Posterior vena cava (tissue), 2 donors: ENCODE measurements around the gene METTL16. TPM values are rescaled to one million over a fixed set of nuclear protein-coding genes. Genes with fewer than 3 reads are reported as not detected.

Source experiments
- DNase-seq: peaks from one replicate; pipeline ENCODE4 v3.0.0-alpha.2; 2020; ENCODE audit warnings: low spot score
- intact Hi-C, 2 donors: fragments of 100-400 bp; cut with DNase I; formaldehyde crosslinking; loops; one replicate each; pipeline versions ENCODE4 v1.14.1 to v1.14.2; 2022 to 2023
- total RNA-seq, 2 donors: library from RNA; stranded (reverse); fragmentation: NEBNext Ultra II Directional; extraction: Animal tissue kit (Norgen Biotek cat#: 25700); gene quantifications; one replicate each; pipeline ENCODE4 v1.2.1, GENCODE V29; 2021
- donor health status: DM: yes; HTN: yes; CAD: no.
- donor health status: DM: yes; HTN: yes; CAD: no.

METTL16 gene
- total RNA-seq, 2 donors from 2014 or later, result 27.6 to 29.4 TPM

DNA sequence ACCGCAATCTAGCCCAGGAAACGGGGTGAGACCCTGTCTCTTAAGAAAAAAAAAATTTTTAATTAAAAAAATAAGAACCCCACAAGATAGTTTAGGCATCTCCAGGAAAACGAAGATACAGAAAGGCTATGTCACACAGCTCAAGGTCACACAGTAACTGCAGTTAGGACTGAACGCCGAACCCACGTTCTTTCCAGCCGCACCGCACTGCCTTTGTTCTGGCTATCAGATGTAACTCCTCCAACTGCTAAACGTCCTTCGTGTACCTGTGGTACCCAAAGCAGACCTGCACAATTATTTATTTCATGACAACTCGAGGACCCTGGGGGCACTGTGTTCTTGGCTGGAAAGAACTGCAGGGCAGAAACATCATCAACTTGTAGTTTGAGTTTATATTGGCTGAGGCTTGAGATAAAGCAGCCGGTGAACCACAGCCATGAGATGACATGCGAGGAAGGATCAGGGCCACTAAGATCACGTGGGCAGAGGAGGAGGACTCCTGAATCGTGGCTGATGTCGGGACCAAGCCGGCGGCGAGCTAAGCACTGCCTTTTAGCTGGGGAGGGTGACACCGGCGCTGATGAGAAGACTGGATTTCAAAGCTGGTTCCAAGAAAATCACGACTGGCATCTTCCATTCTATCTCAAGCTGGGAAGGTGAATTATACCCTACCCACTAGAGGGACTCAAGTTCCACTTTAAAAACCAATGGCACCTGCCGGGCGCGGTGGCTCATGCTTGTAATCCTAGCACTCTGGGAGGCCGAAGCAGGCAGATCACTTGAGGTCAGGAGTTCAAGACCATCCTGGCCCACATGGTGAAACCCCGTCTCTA, 90.2 kb downstream of the METTL16 start:
- DNase-seq, result peak; percentile 74
- intact Hi-C loops, result no loop called here

DNA sequence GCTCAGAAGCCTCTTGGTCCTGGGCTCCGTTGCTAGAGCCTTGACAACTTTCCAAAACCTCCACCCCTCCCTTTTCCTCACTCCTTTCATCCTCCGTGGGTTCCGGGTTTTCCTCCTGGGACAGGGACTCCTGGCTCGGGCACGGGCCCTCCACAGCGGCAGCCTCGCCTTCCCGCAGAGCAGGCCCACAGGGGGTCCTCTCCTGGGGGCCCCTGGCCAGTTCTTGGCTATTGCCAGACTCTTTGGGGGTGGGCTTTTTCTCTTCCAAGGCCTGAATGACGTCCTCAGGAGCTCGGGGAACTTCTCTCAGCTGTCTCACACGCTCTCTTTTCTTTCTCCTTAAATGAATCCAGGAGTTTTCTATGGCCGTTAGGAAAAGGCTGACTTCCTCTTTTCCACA, 91.5 kb downstream of the METTL16 start:
- intact Hi-C loops, result no loop called here
- peak; percentile 31 for DNase-seq

DNA sequence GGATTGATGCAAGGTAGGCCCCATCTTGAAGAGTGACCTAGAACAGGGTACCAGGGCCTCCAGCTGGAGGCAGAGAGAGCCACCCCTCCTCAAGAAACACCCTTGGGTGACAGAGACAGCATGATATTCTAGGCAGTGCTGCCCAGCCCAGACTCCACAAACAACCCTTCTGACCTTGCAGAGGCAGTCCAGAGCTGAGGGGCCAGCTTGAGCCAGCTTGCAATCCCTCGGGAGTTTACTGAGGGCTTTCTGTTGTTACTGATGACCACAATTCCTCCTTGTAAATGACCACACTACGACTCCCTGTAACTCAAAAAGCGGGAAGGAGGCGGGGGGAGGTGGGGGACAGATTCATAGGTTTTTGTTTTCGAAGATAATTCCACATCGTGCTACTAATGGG, 92.2 kb downstream of the METTL16 start:
- peak; percentile 70 for DNase-seq
- intact Hi-C loops, result loop anchor here in 1 of 2 donors (5.0 kb wide), 1 partner anchor 37 kb away; no protein-coding TSS in a partner anchor

DNA sequence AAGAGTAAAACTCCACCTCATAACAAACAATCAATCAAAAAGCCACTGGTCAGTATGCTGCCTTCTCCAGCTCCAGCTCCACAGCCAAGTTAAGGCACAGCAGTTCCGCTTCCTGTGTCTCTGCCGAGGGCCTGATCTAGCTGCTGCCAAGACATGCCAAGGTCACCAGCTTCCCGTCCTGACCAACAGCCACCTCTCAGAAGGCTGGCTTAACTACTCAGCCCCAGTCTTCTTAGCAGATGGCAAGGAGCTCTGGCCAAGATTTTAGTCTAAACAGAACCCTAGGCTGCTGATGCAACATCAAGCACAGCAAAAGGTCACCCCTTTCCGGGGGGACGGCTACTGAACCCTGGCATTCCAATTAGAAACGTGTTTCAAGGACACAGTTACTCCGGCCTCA, 93.1 kb downstream of the METTL16 start:
- DNase-seq, result no peak
- intact Hi-C loops, result loop anchor here in 1 of 2 donors (5.0 kb wide), 1 partner anchor 36 kb away; no protein-coding TSS in a partner anchor

DNA sequence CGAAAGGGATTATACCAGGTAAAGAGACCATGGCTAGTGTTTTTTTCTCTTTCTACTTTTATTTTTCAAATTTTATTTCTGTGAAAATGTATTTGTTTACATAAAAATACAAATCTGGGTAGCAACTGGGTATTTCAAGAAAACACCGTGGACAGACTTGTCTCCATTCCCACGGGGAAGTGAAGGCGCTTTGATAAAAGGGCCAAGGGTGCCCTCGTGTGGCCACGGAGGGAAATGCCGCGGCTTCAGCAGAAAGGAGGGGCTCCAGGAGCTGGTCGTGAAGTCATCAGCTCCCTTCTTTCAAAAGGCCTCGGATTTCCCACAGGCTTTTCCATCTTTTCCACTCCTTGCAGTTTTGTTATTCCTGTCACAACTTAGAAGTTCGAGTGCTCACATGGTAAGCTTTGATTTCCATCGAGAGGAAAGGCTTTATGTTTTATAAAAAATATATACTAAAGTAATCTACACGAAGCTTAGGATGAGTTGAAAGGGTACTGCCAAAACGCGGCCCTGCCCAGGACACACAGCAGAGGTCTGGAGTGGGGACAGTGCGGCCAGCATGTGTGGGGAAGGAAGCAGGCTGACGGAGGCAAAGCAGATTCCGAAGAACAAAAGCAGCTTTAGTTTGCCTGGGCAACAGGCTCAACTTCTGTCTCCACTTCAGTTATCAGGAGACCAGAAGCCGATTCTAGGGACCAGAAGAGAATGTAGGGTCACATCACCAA, 95.5 kb downstream of the METTL16 start:
- intact Hi-C loops, result loop anchor here (2.0 to 5.0 kb wide), 2 partner anchors 33 to 34 kb away; no protein-coding TSS in a partner anchor

DNA sequence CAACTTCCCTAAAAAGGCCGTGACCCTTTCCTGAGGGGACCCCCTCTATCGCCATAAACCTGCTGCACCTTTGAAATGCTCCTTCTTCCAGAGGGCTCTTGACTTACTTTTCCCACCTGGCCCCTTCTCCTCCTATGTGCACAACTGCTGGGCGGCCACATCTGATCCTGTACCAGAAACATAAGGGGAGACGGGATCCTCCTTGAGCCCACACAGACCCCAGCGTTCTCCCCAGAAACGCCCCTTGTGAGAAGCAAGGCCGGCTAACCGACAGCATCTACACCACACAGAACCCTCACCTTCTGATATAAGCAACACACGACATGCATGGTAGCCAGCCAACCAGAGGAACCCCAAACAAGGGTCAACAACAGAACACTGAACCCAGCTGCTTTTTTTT, 96.6 kb downstream of the METTL16 start:
- intact Hi-C loops, result loop anchor here in 1 of 2 donors (5.0 kb wide), 1 partner anchor 33 kb away; no protein-coding TSS in a partner anchor
- peak; percentile 74 for DNase-seq

More for the DNA sequence above, 95.5 kb downstream of the METTL16 start:
- DNase-seq, result peak; percentile 96

DNA sequence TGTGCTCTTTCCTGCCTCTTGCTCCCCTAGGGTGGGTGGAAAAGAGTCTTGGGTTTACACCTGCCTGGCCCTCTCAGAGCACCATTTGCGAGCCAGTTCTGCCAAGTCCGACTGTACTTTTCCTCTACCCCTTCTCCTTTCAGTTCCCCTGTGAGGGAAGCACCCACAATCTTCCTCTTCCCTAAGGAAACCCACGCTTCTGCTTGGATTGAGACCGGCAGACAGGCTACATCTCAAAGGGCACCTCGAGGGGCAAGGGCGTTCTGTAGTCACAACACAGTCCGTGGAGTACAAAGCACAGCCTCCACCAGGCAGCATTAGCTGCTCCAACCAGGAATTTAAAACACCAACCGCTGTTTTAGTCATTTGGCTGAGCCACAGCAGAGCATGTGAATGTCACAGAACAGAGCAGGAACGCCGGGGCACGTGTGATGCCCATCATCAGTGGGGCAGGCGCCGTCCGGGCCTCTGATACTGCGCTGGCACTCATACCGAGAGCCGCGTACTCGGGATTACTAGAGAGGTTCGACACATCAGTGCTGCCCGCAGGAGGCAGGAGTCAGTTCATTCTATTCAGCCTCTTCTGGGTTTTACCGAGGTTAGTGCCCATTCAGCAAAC, 97.1 kb downstream of the METTL16 start:
- DNase-seq, result peak; percentile 71
- intact Hi-C loops, result loop anchor here in 1 of 2 donors (5.0 kb wide), 1 partner anchor 32 kb away; no protein-coding TSS in a partner anchor

DNA sequence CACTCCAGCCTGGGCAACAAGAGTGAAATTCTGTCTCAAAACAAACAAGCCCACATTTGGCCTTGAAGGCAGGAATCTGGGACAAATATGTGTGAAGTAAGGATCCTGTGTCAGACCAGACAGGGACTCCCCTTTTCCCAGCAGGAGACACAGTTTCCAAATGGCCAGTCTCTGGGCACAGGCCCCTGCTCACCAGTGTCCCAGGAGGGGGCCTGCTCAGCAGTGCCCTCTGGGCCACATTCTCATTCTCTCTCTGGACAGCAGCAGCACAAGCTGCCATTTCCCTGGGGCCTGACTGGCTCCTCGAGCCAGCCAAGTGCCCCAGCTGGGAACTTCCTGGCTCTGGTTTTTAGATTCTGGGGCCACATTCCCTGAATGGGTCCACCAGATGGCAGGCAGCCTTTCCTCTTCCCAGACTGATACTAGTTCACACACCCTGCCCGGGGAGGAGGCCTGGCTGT, 99.1 kb downstream of the METTL16 start:
- intact Hi-C loops, result no loop called here
- DNase-seq, result peak; percentile 81

DNA sequence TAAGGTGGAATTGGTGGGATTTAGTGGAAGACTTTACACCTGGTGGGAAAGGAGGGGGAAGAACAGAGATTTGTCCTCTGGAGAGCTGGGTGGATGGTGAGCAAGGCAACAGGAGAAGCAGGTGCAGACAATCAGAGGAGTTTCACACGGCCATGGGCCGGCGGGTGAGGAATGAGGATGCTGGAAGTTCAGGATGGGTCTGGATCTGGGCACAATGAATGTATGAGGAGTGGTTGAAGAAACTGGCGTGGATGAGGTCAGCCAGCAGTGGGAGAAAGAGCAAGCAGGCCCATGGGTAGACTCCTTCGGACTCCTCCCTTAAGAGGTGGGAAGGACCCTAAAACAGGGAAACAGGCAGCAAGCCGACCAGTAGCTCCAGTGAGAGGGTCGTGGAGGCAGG, 100.7 kb downstream of the METTL16 start:
- intact Hi-C loops, result no loop called here
- no peak for DNase-seq

DNA sequence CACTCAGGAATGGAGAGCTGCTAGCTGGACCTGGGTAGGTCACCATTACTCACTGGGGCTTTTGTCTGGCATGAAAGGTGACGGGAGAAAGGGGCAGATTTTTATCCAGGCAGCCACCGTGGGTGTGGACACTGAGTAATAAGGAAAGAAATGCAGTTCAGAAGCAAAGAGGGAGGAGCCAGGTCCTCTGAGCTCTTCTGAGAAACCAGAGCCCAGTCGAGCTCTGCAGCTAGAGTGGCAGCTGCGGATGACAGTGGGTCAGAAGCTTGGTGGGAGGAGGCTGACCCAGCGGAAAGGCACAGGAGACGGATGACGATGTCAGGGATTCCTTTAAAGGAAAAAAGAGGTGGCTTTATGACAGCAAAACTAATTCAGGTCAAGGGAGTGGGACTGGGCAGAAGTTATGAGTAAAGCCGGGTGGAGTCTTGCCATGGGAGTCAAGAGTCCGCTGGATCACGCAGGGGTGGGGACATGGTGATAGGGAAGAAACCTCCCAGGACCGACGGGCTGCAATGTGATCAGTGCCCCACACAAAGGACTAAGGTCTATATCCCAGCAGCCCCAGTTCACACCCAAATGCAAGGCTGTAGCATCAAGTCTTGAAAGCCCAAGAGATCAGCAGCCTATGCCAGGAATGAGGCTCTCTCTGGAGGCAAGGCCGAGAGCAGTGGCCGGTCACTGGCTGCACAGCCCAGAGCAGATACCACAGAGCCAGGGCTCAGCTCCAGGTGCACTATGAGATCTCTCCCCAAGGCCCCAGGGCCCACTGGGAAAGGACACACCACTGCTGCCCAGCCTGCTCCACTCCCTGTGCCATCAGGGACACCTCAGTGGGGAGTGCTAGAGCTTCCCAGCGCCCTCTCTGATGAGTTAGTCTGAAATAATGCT, 104.5 kb downstream of the METTL16 start:
- peak; percentile 94 for DNase-seq
- intact Hi-C loops, result no loop called here

DNA sequence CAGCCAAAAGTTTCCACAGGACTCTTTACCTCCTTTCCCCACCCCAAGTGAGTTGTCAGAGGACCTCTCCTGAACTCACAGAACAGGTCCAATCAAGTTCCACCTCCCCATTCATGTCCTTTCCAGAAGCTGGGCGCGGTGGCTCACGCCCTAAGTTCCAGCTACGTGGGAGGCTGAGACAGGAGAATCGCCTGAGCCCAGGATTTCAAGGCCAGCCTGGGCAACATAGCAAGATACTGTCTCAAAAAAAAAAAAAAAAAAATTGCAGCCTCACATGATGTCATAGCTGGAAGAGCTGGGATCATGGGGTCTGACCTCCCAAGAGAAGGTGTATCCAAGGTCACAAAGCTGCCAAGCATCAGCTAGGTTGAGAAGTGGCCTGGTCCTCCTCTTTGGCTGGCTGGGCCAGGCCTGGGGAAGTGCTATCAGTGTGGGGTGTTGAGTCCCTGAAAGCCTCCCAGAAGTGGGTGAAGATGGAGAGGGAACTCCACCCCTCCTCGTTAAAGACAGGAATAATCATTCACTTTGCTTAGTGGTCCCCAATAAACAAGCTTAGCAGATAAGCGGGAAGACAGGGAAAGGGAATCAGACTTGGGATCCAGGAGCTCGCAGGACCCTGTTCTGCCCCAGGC, 105.3 kb downstream of the METTL16 start:
- intact Hi-C loops, result no loop called here
- DNase-seq, result no peak

DNA sequence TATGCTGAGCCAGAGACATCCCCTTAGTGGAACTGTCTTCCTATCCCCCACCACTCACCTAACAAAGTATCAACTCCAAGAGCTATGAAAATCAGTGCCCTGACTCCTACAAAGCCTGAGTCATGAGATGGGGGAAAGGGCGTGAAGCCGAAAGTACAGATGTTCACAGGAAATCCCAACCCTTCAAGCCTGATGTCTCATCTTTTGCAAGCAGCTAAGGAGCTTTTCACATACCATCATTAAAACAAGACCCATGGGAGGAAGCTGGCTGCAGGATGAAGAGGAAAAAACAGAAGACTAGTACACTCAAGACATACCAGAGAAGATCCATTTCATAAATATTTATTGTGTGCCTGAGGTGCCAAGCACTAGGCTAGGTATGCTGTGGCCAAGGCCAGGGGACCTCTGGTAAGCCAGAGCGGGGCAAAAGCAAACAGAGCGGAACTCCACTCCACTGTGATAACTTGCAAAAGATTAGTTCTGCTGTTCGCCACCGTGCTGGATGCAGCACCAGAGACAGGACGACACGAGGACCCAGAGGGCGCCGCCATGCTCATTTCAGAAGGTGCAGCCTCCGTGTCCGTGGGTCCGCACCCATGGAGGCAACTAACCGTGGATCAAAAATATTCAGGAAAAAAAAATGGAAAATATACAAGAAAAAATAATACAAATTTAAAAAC, 106.3 kb downstream of the METTL16 start:
- DNase-seq, result no peak
- intact Hi-C loops, result no loop called here

DNA sequence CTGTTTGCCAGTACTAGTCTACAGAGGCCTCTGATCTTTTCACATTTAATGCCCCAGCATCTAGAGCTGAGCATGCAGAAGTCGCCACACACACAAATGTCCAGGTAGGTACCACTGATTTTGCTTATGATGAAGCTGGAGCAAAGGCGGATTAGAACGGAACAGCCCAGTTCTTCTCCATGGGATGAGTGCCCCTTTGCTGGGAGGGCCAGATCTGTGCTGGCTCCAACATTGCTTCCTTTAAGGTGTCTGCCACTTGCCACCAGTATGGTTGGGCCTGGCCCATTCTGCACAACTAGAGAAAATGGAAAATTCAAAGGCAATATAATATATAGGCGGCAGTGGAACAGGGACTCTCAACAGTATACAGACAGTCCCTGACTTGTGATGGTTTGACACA, 108.6 kb downstream of the METTL16 start:
- no peak for DNase-seq
- intact Hi-C loops, result no loop called here

DNA sequence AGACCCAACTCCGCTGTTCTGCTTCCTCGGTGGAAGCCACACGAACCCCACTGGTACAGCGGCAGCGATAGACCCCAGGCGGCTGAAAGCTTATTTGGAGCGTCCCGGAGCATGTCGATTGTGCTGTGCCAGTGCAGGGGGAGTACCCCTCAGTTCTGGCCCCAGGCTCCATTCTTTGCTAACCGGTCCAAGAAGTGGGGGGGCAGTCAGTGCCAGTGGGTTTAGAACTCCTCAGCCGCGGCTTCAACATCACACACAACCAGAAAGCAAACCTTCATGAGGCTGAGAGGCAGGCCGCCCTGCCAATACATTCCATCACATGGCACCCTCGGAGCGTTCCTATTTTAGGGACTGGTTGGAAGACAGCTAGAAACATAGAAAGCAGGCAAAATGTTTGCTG, 109.1 kb downstream of the METTL16 start:
- no peak for DNase-seq
- intact Hi-C loops, result no loop called here

DNA sequence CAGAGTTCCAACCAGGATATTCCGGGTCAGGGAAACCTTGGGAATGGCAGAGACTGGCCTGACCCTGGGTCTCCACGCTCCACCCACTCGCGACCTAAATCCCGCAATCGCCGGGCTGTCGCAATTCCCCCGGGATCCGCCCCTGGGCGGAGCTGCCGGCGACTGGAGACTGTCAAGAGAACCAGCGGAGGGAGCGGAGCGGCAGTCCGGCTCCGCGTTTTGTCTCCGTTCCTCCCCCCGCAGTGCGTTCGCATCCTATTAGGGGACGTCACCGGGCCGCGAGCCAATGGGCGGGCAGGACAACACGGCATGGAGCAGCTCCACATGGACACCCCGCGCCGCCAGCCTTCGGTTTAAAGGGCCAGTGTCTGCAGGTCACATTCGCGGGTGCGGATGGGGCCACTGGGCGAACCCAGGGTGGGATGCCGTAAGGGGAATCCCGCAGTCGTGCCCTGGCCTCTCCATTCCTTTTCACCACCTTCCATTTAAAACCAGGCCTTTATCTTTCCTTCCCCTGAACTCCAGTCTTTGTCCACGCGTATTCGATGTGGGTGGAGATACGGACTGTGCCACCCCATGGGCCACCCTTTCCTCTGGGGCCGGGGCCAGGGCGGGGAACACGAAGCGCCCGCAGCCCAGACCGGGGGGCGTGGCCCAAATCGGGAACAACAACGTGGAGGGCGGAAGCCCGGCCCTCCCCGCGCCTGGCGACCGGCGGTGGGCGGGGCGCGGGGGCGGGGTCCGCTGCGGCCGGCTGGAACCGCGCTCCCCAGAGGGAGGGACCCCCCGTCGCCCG, 110.1 kb downstream of the METTL16 start:
- intact Hi-C loops, result no loop called here
- peak; percentile 100 for DNase-seq

DNA sequence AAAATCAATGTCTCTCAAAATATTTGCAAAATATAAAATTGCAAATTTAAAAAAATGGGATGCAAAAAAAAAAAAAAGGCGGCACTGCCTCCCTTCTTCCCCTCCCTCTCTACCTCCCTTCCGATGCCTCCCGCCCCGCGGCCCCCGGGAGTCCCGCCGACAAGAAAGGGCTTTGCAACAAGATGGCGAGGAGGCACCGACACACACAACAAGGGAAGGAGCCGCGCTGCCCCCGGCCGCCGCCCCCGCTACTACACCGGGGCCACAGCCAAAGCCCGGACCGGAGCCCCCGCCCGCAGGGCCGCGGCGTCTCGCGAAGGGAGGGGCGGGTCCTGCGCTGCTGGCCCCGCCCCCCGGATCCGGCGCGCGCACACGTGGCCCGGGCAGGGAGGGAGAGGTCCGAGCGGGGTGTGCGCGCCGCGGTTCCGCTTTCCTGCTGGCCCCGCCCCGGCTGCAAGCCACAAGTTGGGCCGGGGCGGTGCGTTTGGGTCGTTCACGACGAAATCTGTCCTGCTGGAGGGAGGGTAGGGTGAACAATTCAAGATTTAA, 110.7 kb downstream of the METTL16 start, which contains the start of gene MNT:
Gene MNT (minus strand): TSS at position 184 of the 549 bp plus-strand sequence. CDS start 348 bp downstream, outside the sequence.
- peak; percentile 98 for DNase-seq
- intact Hi-C loops, result no loop called here

DNA sequence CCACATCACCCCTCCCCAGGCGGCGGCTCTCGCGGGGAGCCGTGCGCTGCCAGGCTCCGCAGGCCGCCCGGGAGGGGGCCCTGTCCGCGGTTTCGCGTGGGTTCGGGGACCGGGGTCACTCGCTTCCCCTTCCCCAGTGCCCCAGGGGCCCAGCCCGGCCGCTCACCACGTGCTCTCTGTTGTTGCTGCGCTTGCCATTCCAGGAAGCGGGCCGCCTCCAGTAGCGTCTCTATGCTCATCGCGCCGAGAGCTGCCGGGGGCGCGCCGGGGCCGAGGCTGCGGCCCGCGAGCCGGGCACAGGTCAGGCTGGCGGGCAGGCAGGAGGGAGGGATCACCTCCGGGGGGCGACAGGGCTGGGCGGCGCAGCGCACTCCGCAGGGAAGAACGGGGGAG, 111.2 kb downstream of the METTL16 start:
- peak; percentile 91 for DNase-seq
- intact Hi-C loops, result no loop called here
